HEK293T (cell line): ENCODE data around the gene LCOR.
"Not testable (repeated sequence)": the region's sequence is repeated elsewhere in the genome, so short reads cannot be mapped to it uniquely, and the experiment has no call there.

Source experiments
- CTCF ChIA-PET: fragments of 350-600 bp; formaldehyde crosslinking; extraction: SDS; loops from one replicate; lab custom pipeline; 2021; ENCODE audit warnings: antibody characterized with exemption, inconsistent platforms; lab: Yijun Ruan, JAX
- POLR2A ChIA-PET: fragments of 350-600 bp; formaldehyde crosslinking; extraction: SDS; loops from one replicate; lab custom pipeline; 2020; ENCODE audit warnings: antibody characterized with exemption, inconsistent platforms; lab: Yijun Ruan, JAX
- DNase-seq: peaks from one replicate; pipeline ENCODE4 v3.0.0; 2012; ENCODE audit warnings: mixed read lengths; ENCODE audit errors: extremely low spot score
- ARNT ChIP-seq: fragments of 450-650 bp; IDR thresholded peaks from 2 replicates; pipeline ENCODE4 v1.6.1; 2017; ENCODE audit warnings: mild to moderate bottlenecking
- BHLHE40 ChIP-seq: fragments of 450-650 bp; IDR thresholded peaks from 2 replicates; pipeline ENCODE4 v1.6.1; 2016; ENCODE audit warnings: mild to moderate bottlenecking, moderate library complexity, borderline replicate concordance
- CTBP1 ChIP-seq: fragments of 450-650 bp; IDR thresholded peaks from 2 replicates; pipeline ENCODE4 v1.6.1; 2016; ENCODE audit warnings: borderline replicate concordance
- ELF4 ChIP-seq: fragments of 450-650 bp; IDR thresholded peaks from 2 replicates; pipeline ENCODE4 v1.6.1; 2017; ENCODE audit warnings: antibody characterized with exemption
- FOXA1 ChIP-seq: fragments of 450-650 bp; IDR thresholded peaks from 2 replicates; pipeline ENCODE4 v1.6.1; 2016; ENCODE audit warnings: mild to moderate bottlenecking
- FOXK2 ChIP-seq: fragments of 450-650 bp; IDR thresholded peaks from 2 replicates; pipeline ENCODE4 v1.6.1; 2016; ENCODE audit warnings: mild to moderate bottlenecking
- FOXM1 ChIP-seq: fragments of 450-650 bp; IDR thresholded peaks from 2 replicates; pipeline ENCODE4 v1.6.1; 2017; ENCODE audit warnings: mild to moderate bottlenecking, borderline replicate concordance
- HDGF ChIP-seq: fragments of 450-650 bp; IDR thresholded peaks from 2 replicates; pipeline ENCODE4 v1.6.1; 2017; ENCODE audit warnings: antibody characterized with exemption, borderline replicate concordance
- L3MBTL2 ChIP-seq: fragments of 450-650 bp; conservative IDR thresholded peaks from 2 replicates; pipeline ENCODE4 v1.6.1; 2016; ENCODE audit warnings: mild to moderate bottlenecking
- LEF1 ChIP-seq: fragments of 450-650 bp; IDR thresholded peaks from 2 replicates; pipeline ENCODE4 v1.6.1; 2017; ENCODE audit warnings: mild to moderate bottlenecking, borderline replicate concordance
- NFRKB ChIP-seq: fragments of 450-650 bp; IDR thresholded peaks from 2 replicates; pipeline ENCODE4 v1.6.1; 2016; ENCODE audit warnings: mild to moderate bottlenecking, moderate library complexity
- PKNOX1 ChIP-seq: fragments of 450-650 bp; IDR thresholded peaks from 2 replicates; pipeline ENCODE4 v1.6.1; 2016
- SP1 ChIP-seq: fragments of 450-650 bp; IDR thresholded peaks from 2 replicates; pipeline ENCODE4 v1.6.1; 2017
- SUZ12 ChIP-seq: fragments of 450-650 bp; IDR thresholded peaks from 2 replicates; pipeline ENCODE4 v1.6.1; 2016; ENCODE audit warnings: mild to moderate bottlenecking
- TARDBP ChIP-seq: fragments of 450-650 bp; IDR thresholded peaks from 2 replicates; pipeline ENCODE4 v1.6.1; 2016
- ZNF384 ChIP-seq: fragments of 450-650 bp; IDR thresholded peaks from 2 replicates; pipeline ENCODE4 v1.6.1; 2016

LCOR gene

GRCh38 chr10:97030894-97031293 is 198.8 kb downstream of the LCOR start:
- TF ChIP-seq TARDBP (no peak), FOXA1 (no peak), FOXM1 (no peak), SP1 (no peak), CTBP1 (no peak), ZNF384 (no peak), NFRKB (no peak)
- POLR2A ChIA-PET: no interaction called here
- CTCF ChIA-PET: no interaction called here
- DNase-seq: no peak

DNA sequence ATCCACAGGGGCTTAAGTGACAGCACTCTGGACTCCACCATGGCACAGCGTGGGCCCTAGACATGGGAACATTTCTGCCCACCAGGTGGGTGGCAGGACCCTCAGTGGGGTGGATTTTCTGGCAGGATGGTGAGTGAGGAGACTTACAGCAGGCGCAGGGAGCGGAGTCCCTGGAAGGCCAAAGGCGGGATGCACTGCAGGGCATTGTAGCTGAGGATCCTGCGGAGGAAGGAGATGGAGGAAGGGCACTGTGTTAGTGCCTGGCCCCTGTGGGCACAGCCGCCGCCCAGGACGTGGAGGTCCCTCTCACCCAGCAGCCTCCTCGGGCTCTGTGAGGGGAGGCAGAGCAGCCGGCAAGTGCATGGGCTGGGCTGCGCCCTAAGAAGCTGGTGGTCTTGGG is 199.4 kb downstream of the LCOR start:
- TF ChIP-seq ELF4 (no peak), NFRKB (no peak), PKNOX1 (no peak)
- no peak for DNase-seq
- POLR2A ChIA-PET: no interaction called here
- CTCF ChIA-PET: no interaction called here

GRCh38 chr10:97032624-97033023 is 200.5 kb downstream of the LCOR start:
- no peak for DNase-seq
- CTCF ChIA-PET: interaction anchor here (0.6 kb wide), 1 partner anchor 132 kb away, joined by 3 read pairs; no protein-coding TSS in a partner anchor
- no peak for TF ChIP-seq SUZ12
- TF ChIP-seq PKNOX1: no peak
- no peak for TF ChIP-seq LEF1
- no peak for TF ChIP-seq ELF4
- no peak for TF ChIP-seq BHLHE40
- no peak for TF ChIP-seq CTBP1
- no peak for TF ChIP-seq L3MBTL2
- TF ChIP-seq ARNT: no peak
- no peak for TF ChIP-seq ZNF384
- no peak for TF ChIP-seq FOXM1
- TF ChIP-seq HDGF: no peak
- TF ChIP-seq FOXK2: no peak
- TF ChIP-seq FOXA1: no peak
- no peak for TF ChIP-seq TARDBP
- TF ChIP-seq SP1: no peak
- no peak for TF ChIP-seq NFRKB
- POLR2A ChIA-PET: no interaction called here

DNA sequence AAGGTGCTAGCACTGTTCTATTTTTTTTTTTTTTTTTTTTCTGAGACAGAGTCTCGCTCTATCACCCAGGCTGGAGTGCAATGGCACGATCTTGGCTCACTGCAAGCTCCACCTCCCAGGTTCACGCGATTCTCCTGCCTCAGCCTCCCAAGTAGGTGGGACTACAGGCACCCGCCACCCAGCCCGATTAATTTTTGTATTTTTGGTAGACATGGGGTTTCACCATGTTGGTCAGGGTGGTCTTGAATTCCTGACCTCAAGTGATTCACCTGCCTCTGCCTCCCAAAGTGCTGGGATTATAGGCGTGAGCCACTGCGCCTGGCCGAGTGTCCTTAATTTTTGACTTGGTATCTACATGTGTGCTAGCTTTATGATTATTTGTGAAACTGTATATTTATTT is 201.7 kb downstream of the LCOR start:
- CTCF ChIA-PET: interaction anchor here (0.7 to 0.8 kb wide), 2 partner anchors 9 to 630 kb away, joined by 3 to 5 read pairs; no protein-coding TSS in a partner anchor
- POLR2A ChIA-PET, DNase-seq: not testable (repeated sequence)

DNA sequence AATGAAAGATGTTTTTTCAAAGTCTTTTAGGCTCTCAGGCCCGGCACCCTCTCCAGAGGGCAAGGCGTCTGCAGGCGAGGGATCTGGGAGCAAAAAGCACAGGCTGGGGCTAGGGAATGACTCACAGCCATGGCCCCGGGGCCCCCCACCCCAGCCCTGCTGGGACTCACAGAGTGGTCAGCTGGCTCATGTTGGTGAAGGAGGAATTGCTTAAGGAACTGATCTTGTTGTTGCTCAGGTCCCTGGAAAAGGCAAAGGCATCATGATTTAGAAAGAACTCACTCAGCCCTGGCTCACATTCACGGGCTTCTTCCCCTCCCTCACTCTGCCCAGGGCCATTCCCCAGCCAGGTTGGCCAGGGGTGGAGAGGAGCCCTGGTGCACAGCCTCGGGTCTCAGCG is 202.2 kb downstream of the LCOR start:
- TF ChIP-seq PKNOX1 (no peak), ELF4 (no peak), HDGF (no peak), SP1 (no peak), TARDBP (no peak), FOXK2 (no peak), FOXA1 (no peak), L3MBTL2 (no peak), NFRKB (no peak), FOXM1 (no peak), SUZ12 (no peak), CTBP1 (no peak), ZNF384 (no peak), BHLHE40 (no peak), ARNT (no peak)
- no peak for DNase-seq
- POLR2A ChIA-PET: no interaction called here
- CTCF ChIA-PET: interaction anchor here (0.7 to 3.6 kb wide), 3 partner anchors 9 to 630 kb away, joined by 3 to 31 read pairs (median 5); no protein-coding TSS in a partner anchor

DNA sequence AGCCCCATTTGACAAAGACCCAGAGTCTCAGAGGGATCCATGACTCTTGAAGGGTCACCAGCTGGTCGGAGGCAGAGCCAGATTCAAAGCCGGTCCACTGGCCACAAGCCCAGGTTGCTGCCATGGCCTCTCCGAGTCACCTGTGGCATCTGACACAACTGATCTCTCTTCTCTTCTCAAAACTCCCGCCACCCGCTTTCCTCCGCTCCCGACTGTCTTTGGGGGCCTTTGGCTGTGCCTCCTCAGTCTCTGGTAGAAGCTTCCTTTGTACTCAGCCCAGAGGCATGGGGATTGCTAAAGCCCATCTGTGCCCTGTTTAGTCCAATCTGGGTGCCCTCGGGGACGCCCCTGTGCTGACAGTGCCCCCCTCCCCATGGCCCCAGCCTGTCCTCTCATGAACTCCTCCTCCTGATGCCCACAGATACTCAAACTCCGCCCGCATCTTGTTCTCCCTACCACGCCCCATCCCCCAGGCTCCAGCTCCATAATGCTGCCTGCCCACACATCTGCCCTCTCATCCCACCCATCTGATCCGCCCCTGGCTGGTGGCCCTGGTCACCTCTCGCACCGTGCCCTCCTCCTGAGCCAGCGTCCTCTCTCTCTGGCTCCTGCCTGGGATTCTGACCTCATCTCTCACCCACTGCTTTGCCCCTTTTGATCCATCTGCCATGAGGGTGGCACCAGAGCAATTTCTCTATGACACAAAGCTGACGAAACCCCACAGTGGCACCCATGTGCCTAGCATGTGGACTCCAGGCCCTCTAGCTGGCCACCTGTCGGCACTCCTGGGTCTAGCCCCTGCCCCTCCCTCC is 203.1 kb downstream of the LCOR start:
- CTCF ChIA-PET: interaction anchor here (3.2 to 3.6 kb wide), 2 partner anchors 10 to 38 kb away, joined by 19 to 31 read pairs; no protein-coding TSS in a partner anchor

More for the DNA sequence above, 203.1 kb downstream of the LCOR start:
- TF ChIP-seq FOXM1: no peak
- TF ChIP-seq PKNOX1: no peak
- TF ChIP-seq HDGF: no peak
- TF ChIP-seq NFRKB: no peak
- TF ChIP-seq FOXK2: no peak
- TF ChIP-seq LEF1: no peak
- no peak for TF ChIP-seq ELF4
- no peak for TF ChIP-seq TARDBP
- TF ChIP-seq ARNT: no peak
- TF ChIP-seq BHLHE40: no peak
- TF ChIP-seq CTBP1: no peak
- TF ChIP-seq FOXA1: no peak
- POLR2A ChIA-PET: no interaction called here
- DNase-seq: no peak
